EH (cell line): ENCODE results near the gene EPB41L1.
A peak's percentile ranks its signal among the peaks of the same experiment; 100 is the strongest.

ENCODE experiments used
- DNase-seq: peaks from one replicate; pipeline ENCODE4 v3.0.0-alpha.2; 2015; ENCODE audit warnings: low read depth

Gene EPB41L1

DNA sequence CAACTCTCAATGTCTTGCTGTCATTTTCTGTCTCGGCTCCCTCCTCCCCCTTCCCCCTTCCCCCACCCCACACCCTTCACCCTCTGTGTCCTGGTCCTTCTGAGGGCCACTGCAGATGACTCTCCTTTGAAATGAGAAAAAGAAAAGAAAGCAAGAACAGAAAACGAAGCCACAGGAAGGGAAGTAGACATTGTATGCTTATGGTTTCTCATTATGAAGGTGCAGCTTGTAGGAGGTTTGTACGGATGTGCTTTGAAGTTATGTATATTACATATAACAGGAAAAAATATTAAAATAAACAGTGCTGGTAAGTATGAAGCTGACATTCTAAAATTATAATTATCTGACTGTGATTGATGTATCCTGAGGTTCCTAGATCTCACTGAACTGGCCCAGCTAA, 75.5 kb downstream of the EPB41L1 start:
- DNase-seq, result no peak

DNA sequence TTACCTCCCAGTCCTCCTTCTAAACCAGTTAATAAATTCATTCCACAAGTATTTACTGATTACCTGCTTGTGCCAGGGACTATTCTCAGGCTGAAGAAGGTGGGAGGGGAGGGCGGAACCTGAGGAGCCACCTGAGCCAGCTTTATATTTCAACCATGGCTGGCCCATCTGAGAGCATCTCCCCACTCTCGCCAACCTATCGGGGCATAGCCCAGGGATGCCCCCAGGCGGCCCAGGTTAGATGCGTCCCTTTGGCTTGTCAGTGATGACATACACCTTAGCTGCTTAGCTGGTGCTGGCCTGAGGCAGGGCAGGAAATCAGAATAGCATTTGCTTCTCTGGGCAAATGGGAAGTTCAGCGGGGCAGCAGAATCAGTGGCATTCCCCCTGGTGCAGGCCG, 76.8 kb downstream of the EPB41L1 start:
- no peak for DNase-seq

DNA sequence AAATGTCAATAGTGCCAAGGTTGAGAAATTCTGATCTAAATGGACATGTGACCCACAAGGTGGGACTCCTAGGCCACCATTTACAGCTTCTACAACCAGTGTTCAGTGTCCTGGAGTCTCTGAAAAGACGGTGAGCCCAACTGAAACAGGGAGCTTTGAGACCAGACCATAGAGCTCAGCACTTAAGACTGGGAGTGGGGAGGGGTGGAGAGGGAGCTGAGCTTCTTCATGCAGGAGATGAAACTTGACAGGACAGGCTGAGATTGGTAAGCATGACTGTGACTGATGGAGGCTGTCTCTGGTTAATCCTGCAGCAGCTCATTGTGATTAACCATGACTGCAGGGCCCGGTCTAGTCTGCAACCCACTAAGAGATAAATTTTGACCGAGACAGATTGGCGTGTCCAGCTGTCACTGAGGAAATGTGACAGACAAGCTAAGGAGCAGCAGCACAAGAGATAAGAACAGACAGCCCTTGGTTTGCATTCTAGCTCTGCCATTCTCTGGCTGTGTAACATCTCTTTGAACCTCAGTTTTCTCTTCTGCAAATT, 80.3 kb downstream of the EPB41L1 start:
- no peak for DNase-seq

DNA sequence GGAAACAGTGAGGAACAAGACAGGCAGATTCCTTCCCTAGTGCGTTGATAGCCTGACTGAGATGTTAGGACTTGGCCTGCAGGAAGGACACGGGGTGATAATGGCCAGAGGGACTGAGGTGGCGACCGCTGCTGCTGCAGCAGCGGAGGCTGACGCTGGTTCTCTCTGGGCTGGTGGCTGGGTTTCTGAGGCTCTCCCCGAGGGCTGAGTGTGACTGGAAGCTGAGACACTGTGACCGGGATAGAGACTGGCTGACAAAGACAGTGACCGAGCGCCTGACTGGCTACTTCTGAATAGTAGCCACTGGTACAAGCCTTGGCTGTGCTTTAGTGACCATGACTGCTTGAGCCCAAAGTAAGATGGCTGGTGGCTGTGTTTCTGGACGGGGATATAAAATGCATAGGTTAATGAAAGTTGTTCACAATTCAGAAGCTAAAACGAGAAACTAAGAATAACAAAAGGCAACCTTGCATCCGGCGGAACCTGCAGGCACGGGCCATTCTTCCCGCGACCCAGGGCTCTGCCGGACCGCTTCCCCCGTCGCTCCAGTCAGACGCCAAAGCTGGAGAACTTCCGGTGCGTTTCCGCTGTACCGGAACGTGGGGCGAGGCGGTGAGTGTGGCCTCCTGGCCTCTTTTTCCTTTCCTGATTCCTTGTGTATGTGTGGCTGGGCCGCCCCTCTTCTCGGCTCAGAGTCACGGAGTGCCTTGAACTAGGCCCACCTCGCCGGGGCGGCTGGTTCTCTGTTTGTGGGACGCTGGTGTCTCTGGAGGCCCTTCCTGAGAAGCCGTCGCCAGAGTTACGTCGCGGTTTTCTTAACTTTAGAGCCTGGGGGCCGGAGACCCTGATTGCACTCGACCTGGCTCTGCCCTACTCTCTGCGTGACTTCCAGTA, 81.6 kb downstream of the EPB41L1 start, which contains the start of gene AAR2:
TSS of gene AAR2 (plus strand) at position 587 of the 894 bp plus-strand sequence. CDS start 3,391 bp downstream, outside the sequence.
- DNase-seq, result peak; percentile 79

DNA sequence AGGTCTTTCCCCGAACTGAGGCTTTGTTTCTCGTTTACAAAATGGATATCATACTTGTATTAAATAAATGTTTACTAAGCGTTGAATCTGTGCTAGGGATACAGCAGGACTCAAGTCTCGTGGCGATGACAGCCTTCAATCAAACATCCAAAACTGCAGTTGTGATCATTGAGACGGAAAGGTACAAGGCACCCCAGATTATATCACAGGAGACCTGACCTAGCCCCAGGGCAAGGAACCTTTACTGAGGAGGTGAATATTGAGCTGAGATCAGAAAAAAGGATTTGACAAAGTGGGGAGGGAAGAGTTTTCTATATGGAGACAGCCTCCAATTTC, 82.2 kb downstream of the EPB41L1 start:
- DNase-seq, result no peak

DNA sequence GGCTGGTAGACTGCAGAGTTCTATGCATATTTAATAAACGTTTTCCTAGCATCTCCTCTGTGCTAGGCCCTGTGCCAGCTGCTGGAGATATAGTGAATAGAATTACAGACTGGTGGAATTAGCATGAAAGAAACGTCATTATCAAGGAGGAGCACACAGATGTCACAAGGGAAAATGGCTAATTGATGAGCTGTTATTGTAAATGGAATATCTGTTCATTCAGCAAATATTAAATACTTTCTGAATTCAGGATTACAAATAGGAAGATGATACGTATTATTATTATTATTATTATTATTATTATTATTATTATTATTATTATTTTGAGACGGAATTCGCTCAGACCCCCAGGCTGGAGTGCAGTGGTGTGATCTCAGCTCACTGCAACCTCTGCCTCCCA, 82.9 kb downstream of the EPB41L1 start:
- DNase-seq, result no peak

DNA sequence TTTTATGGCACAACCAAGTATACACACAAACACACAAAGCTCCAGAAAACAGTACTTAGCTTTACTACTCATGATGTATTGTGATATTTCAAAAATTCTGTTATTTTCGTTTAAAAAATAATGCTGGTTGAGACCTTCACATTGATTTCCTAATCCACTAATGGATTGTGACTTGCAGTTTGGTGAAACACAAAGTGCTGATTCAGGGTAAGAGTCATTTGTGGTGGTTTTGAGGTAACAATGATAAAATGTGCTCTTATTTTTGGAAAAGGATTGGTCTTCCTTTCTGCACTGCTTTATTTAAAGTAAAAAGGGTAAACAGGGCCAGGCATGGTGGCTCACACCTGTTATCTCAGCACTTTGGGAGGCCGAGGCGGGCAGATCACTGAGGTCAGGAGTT, 83.6 kb downstream of the EPB41L1 start:
- DNase-seq, result no peak

DNA sequence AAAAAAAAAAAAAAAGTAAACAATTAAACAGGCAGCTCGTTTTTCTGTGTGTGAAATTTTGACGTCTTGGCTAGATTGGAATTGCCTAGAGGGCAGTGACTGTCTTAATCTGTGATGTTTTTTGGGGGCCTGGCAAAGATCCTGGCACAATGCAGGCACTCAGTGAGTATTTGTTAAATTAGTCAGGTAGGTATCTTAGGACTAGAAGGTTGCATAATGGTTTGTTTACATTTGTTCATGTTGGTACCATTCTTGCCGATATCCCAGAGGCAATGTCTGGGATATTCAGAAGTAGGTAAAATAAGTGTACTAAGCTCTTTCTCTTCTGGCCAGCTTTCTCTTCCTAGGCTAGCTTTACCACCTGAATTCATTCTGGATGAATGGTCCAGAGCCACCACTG, 84.2 kb downstream of the EPB41L1 start:
- DNase-seq, result no peak

DNA sequence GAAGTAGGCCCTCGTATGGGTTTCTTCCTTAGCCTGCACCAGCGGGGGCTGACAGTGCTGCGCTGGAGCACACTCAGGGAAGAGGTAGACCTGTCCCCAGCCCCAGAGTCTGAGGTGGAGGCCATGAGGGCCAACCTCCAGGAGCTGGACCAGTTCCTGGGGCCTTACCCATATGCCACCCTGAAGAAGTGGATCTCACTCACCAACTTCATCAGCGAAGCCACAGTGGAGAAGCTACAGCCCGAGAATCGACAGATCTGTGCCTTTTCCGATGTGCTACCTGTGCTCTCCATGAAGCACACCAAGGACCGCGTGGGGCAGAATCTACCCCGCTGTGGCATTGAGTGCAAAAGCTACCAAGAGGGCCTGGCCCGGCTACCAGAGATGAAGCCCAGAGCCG, 85.5 kb downstream of the EPB41L1 start:
- DNase-seq, result no peak

DNA sequence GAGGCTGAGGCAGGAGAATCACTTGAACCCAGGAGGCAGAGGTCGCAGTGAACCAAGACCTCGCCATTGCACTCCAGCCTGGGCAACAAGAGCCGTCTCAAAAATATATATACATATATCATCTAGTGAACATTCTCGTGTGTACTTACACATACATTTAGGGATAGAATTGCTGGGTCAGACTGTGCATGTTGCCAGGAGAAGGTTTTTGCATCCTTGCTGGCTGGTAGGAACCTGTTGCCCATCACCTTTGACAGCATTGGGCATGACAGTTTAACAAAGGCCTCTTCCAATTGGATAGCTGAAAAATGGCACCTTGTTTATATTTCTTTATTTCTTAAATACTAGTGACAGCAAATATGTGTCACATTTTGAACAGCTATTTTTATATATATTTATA, 87.1 kb downstream of the EPB41L1 start:
- DNase-seq, result no peak

DNA sequence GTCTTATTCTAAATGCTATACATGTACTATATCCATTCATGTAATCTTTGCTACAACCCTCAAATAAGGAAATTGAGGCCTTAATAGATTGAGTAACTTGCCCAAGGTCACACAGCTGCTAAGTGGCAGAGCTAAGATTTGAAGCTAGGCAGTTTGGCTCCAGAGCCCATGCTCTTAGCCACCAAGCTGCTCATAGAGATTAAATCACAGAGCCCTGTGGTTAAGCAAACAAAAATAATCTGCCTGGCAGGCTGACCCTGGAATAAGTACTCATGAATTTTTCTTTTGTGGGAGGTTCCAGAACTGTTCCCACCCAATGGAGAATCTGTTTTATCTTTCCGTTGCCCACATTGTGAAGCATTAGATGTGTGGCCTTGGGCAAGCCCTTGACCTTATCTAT, 89.2 kb downstream of the EPB41L1 start:
- DNase-seq, result no peak

DNA sequence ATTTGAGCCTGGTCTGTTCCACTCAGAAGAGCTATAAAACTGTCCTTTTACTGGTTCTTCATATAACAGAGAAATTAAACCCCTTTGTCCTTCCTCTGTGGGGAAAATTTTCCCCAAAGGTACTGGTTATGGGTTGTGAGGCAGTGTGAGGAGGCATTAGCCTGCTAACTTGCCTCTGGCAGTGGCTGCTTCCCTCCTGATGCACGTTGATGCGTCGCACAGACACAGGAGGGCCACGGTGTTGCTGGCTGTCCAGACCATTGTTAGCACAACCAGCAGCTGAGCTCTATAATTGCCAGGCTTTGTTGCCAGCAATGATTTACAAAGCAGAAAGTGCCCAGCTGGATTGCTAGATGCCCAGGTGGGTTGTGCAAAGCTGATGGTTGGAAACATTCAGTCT, 91.9 kb downstream of the EPB41L1 start:
- DNase-seq, result no peak

DNA sequence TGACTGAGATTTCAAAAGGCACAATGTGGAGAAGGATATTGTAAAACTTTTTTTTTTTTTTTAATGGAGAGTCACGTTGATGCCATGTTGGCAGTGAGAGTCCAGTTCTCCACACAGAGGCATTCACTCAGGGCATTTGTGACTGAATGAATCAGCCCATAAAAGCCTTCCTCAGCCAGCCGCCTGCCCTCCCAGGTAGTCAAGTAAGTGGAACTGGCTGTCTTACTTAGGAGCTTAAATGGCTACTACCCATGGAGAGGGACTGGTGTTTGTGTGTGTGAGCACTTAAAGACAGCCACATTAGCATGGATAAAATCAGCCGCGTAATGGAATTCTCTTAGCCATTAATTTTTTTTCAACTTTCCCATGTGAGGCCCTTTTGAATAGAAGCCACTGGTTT, 94.3 kb downstream of the EPB41L1 start:
- DNase-seq, result peak; percentile 7

DNA sequence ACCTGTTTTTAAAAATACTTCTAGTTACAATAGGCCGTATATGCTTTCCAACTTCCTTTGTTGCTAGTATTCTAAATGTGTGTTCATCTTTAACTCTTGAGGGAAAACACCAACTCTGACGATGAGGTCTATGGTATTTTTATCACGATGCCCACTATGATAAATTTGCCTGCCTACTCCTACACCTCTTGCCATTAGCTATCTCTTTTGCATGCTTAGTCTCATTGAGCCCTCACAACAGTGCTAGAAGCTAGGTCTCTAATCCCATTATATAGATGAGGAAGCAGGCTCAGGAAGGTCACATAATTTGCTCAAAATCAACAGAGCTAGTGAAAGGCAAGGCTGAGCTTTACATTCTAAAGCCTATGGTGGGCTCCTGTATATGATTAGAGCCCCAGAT, 94.9 kb downstream of the EPB41L1 start:
- no peak for DNase-seq

DNA sequence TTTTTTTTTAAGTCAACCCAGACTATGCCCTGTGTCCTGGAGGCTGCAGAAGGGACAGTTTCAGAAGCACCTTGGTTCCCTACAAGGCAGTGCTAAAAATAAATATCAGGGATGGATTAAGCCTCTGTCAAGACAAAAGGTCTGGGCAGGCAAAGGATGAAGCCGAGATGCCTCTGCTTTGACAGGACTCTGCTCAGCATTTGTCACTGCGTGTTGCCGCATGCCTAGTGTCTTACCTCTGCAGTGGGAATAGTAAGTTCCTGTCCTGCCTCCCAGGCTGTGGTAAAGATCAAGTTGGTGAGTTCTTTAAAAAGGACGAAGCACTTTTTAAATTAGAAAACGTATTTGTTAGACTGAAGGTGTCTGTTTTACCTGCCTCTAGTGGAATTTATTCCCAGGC, 96.9 kb downstream of the EPB41L1 start:
- DNase-seq, result no peak

DNA sequence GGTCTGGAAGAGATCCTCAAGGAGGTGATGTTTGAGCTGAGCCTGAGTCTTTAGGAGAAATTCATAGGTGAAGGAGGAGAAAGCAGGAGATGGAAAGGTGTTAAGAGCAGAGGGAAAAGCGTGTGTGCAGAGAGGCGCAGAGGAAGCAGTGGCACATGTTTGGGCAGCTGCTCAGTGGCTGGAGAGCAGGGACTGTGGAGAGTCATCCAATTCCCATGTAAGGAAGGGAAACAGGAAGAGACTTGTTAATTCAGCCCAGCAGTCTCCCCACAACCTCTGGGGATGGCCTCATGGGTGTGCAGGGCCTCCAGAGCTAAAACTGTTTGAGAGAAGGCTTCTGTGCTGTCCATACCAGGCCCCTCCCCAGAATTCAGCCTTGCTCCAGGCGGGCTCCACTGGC, 98.0 kb downstream of the EPB41L1 start:
- no peak for DNase-seq

DNA sequence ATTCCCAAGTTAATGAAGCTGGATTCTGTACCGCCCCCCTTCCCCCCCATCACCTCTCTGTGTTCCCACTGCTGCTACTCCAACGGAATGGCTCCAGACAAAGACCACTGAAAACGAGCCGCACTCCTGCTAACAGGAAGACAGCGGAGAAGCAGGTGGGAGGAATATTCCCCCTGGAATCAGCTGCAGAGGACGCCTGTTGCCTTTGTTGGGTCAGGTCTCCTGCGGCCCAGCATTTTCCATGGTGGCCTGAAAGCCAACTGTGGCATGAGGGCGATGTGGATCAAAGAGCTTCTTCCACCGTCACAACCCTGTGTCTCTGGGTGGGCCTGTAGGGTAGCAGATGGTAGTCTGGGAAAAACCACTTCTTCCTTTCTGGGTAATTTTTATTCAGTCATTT, 98.5 kb downstream of the EPB41L1 start:
- no peak for DNase-seq

DNA sequence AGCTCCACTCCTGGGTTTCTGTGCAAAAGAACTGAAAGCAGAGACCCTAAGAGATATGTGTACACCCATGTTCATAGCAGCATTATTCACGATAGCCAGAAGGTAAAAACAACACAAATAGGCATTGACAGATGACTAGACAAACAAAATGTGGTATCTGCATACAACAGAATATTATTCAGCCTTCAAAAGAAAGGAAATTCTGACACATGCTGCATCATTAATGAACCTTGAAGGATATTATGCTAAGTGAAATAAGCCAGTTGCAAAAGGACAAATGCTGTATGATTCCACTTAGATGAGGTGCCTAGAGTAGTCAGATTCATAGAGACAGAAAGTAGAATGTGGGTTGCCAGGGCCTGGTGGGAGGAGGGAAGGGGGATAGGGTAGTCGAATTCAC, 99.5 kb downstream of the EPB41L1 start:
- no peak for DNase-seq

DNA sequence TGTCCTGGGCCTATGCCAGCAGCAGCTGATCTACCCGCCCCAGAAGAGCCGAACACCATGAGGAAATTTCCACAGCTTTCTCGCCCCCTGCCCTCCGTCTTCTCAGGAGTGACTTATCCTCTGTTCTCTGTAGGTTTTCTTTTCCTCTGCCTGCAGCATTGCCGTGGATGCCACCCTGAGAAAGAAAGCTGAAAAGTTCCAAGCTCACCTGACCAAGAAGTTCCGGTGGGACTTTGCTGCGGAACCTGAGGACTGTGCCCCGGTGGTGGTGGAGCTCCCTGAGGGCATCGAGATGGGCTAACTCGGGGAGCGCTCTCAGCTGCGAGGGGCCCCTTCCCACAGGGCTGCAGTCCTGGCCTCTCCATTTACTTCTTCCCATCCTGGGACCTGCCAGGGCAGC, 100.9 kb downstream of the EPB41L1 start:
- DNase-seq, result no peak

DNA sequence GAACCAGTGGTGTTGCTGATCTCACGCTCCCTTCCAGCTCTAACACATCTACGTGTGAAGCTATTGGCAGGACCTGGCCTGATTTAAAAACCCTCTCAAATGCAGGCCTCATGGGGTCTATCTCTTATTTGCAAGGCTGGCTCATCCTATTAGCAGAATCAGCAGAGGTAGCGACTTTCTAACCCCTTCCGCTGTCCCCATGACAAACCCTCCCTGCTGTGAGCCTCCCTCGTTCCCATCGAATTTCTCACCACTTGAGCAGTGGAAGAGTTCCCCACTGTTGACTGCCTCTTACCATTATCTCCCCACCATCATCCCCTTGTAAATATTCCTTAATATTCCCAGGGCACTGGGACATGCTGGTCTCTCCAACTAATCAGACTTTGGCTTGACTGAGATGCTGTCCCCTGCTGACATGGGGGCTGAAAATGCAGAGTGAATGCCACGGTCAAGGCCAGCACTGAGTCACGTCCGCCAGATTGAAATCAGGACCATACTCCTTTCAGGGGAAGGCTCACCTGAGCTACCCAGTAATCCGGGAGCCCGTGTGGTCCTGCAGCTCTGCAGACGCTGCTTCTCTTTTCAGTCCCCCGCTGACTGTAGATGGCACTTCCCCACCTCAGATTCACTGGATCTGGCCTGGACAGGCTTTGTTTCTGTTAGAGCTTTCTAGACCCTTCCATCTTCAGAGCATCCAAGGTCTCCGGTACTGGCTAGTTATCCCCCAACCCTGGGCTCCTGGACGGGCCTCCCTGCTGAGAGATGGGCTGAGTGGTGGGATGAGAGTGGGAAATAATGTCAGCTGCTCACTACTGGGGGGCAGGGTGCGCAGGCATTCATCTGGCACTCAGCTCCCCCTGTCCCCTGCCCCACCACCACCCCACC, 104.9 kb downstream of the EPB41L1 start:
- no peak for DNase-seq

DNA sequence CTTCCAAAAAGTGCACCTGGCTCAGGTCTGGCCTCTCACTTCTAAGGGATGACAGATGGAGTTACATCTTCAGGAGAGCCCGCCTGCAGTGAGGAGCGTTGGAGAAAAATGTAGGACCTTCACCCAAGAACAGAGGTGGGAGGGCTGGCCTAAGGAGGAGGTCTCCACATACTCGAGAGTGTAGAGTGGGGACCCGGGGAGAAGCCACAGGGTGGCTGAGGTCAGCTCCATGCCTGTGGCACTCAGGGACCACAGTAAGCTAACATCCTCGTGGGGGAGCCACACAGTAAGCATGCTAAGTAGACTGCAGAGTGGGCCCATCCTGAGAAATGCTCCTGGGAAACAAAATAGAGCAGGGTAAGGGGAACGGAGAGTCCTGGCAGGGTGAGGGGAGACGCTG, 105.8 kb downstream of the EPB41L1 start:
- no peak for DNase-seq

DNA sequence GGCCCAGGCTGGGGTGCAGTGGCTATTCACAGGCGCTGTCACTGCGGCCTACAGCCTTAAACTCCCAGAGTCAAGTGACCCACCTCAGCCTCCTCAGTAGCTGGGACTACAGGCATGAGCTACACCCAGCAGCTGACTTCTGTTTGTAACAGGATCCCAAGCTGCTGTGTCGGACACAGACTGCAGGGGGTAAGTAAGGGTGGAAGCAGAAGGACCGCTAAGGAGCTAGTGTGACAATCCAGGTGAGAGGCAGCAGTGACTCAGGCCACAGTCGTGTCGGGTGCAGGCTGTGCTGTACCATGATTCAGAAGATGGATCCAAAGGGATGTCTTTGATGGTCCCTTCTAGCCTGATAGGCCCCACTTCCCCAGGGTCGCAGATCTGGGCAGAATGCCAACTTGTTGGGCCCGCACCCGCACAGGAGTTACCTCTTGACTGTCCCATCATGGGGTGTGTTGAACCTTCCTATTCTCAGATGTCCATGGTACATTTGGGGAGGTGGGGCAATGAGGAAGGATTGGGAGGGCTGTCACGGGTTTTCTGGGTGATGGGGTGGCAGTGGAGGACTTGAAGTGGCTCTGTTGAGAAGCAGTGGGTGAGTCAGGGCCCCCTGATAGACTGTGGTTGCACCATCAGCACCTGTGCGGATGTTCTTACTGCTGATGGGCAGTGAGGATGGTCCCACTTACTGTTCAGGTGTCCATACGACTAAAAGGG, 107.0 kb downstream of the EPB41L1 start:
- DNase-seq, result no peak
